ENCODE data around the gene MINK1.

GRCh38 chr17:4853208-4853671 lies 20.1 kb downstream of the MINK1 start:
- TF ChIP-seq CTCF (IDR thresholded peaks at IDR 0.05) = no peak
- TF ChIP-seq PREB (CRISPR knock-in tag; IDR thresholded peaks at IDR 0.05; ENCODE audit: borderline replicate concordance) = no peak
- no peak for TF ChIP-seq MYBL2 (CRISPR knock-in tag; IDR thresholded peaks at IDR 0.05)
- no peak for TF ChIP-seq ATF2 (CRISPR knock-in tag; IDR thresholded peaks at IDR 0.05; ENCODE audit: borderline replicate concordance, low read depth)
- TF ChIP-seq NR3C1 (CRISPR knock-in tag; conservative IDR thresholded peaks at IDR 0.05; ENCODE audit: low read depth) = no peak
- no peak for TF ChIP-seq NFE2L1 (CRISPR knock-in tag; IDR thresholded peaks at IDR 0.05)
- TF ChIP-seq ARID4B (CRISPR knock-in tag; IDR thresholded peaks at IDR 0.05; ENCODE audit: borderline replicate concordance) = no peak
- TF ChIP-seq GTF2I (CRISPR knock-in tag; conservative IDR thresholded peaks at IDR 0.05) = no peak
- no peak for TF ChIP-seq TEAD4 (CRISPR knock-in tag; IDR thresholded peaks at IDR 0.05)
- no peak for TF ChIP-seq IRF1 (CRISPR knock-in tag; IDR thresholded peaks at IDR 0.05)
- no peak for TF ChIP-seq NR1H2 (CRISPR knock-in tag; IDR thresholded peaks at IDR 0.05)
- no peak for TF ChIP-seq FOXK1 (CRISPR knock-in tag; IDR thresholded peaks at IDR 0.05)
- TF ChIP-seq ATF1 (CRISPR knock-in tag; IDR thresholded peaks at IDR 0.05) = no peak
- no peak for TF ChIP-seq ZNF512 (CRISPR knock-in tag; IDR thresholded peaks at IDR 0.05; ENCODE audit: borderline replicate concordance)

Data from WTC11 (cell line).